Sigmoid colon (tissue), 4 donors: ENCODE measurements around the gene ZFHX2.

Experiments used
- EP300 ChIP-seq, 4 donors: sonication (generic); formaldehyde crosslinking; IDR thresholded peaks; one replicate each; pipeline ENCODE4 v1.6.1; 2017; ENCODE audit warnings: antibody characterized with exemption in 4 of 4
- POLR2A ChIP-seq, 2 donors: fragments of 450-650 bp; IDR thresholded peaks; one replicate each; pipeline ENCODE4 v1.6.1; 2016; ENCODE audit warnings: antibody characterized with exemption in 2 of 2, mild to moderate bottlenecking in 2 of 2, moderate library complexity in 2 of 2
- POLR2AphosphoS5 ChIP-seq, 4 donors: sonication (generic); formaldehyde crosslinking; IDR thresholded peaks; one replicate each; pipeline ENCODE4 v1.6.1; 2017; ENCODE audit warnings: antibody characterized with exemption in 4 of 4
- TF ChIP-seq, protein P1 (sequence below), 4 experiments: fragments of 450-650 bp in 3 of 4; fragments of 200-600 bp in 1 of 4; IDR thresholded peaks; one replicate each; pipeline ENCODE4 v1.5.1; 2016 to 2019; ENCODE audit warnings: antibody characterized with exemption in 4 of 4, mild to moderate bottlenecking in 3 of 4, moderate library complexity in 2 of 4

DNA sequence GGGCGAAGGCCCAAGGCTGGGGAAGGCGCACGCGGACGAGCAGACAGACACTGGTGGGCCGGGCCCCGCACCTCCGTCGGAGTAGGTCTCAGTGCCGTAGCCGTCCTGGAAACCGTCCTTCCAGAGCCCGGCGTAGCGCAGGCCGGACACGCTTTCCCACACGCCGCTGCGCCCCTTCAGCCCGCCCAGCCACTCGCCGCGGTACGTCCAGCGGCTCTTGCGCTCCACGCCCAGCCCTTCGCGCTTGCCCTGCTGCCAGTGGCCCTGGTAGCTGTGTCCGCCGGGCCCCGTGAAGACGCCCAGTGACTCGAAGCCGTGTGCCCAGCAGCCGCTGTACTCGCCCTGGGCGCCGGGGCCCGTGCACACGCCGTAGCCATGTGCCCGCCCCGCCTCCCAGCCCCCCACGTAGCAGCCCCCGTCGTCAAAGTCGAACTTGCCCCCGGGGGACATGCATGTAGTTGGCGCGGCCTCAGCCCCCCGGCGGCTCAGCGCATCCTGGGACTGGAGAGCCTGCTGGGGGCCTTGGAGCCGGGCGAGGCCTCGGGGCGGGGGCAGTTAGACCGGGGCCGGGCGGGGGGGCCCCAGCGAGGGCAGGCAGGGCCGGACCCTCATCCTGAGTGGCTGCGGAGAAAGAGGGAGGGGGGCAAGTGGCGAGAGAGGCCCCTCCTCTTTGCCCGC, 25.6 kb upstream of the ZFHX2 start:
- TF ChIP-seq POLR2AphosphoS5 (IDR thresholded peaks at IDR 0.05) = no peak
- TF ChIP-seq POLR2A (IDR thresholded peaks at IDR 0.05) = no peak
- TF ChIP-seq, protein P1, sequence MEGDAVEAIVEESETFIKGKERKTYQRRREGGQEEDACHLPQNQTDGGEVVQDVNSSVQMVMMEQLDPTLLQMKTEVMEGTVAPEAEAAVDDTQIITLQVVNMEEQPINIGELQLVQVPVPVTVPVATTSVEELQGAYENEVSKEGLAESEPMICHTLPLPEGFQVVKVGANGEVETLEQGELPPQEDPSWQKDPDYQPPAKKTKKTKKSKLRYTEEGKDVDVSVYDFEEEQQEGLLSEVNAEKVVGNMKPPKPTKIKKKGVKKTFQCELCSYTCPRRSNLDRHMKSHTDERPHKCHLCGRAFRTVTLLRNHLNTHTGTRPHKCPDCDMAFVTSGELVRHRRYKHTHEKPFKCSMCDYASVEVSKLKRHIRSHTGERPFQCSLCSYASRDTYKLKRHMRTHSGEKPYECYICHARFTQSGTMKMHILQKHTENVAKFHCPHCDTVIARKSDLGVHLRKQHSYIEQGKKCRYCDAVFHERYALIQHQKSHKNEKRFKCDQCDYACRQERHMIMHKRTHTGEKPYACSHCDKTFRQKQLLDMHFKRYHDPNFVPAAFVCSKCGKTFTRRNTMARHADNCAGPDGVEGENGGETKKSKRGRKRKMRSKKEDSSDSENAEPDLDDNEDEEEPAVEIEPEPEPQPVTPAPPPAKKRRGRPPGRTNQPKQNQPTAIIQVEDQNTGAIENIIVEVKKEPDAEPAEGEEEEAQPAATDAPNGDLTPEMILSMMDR (IDR thresholded peaks at IDR 0.05) = no peak
- no peak for TF ChIP-seq EP300 (IDR thresholded peaks at IDR 0.05)
